Effector memory CD8-positive, alpha-beta T cell (primary cell): ENCODE data around the gene KLK3.

ENCODE experiments used
- ATAC-seq: fragments of 150-1000 bp; cut with Tn5 transposase; replicated peaks from 2 replicates; pipeline ENCODE4 v1.10.0; 2021; ENCODE audit warnings: mild to moderate bottlenecking, moderate library complexity
- DNase-seq, 3 experiments: peaks; one replicate each; pipeline ENCODE4 v3.0.0; 2021
- H3K27ac Mint-ChIP-seq, 2 donors: one replicate each; pipeline ENCODE4 v1.8.0; 2022; ENCODE audit warnings: mild to moderate bottlenecking in 2 of 2, mixed read lengths in 2 of 2, moderate library complexity in 2 of 2
- H3K27me3 Mint-ChIP-seq, 2 donors: one replicate each; pipeline ENCODE4 v1.8.0; 2022; ENCODE audit warnings: mixed read lengths in 2 of 2
- H3K36me3 Mint-ChIP-seq: one replicate; pipeline ENCODE4 v1.8.0; 2022; ENCODE audit warnings: mild to moderate bottlenecking, moderate library complexity, mixed read lengths; ENCODE audit not compliant: insufficient read depth
- H3K4me1 Mint-ChIP-seq, 2 donors: one replicate each; pipeline ENCODE4 v1.8.0; 2022; ENCODE audit warnings: low read depth in 2 of 2, mixed read lengths in 2 of 2
- H3K4me3 Mint-ChIP-seq, 2 donors: one replicate each; pipeline ENCODE4 v1.8.0; 2022; ENCODE audit warnings: mild to moderate bottlenecking in 2 of 2, mixed read lengths in 2 of 2, moderate library complexity in 2 of 2
- H3K9me3 Mint-ChIP-seq, 2 donors: one replicate each; pipeline ENCODE4 v1.8.0; 2022; ENCODE audit warnings: mixed read lengths in 2 of 2

The KLK3 gene

GRCh38 chr19:50858886-50859285, 4.2 kb downstream of the KLK3 start:
- H3K36me3 Mint-ChIP-seq, result no peaks in the 10 kb centered on the region
- no peak overlapping the region for H3K4me3 Mint-ChIP-seq
- peaks cover 80 to 82% of the 10 kb centered on the region in 2 donors for H3K27me3 Mint-ChIP-seq
- no peak overlapping the region for H3K27ac Mint-ChIP-seq
- no peak for ATAC-seq
- no peaks in the 10 kb centered on the region for H3K9me3 Mint-ChIP-seq
- no peak for DNase-seq
- no peaks in the 10 kb centered on the region for H3K4me1 Mint-ChIP-seq

DNA sequence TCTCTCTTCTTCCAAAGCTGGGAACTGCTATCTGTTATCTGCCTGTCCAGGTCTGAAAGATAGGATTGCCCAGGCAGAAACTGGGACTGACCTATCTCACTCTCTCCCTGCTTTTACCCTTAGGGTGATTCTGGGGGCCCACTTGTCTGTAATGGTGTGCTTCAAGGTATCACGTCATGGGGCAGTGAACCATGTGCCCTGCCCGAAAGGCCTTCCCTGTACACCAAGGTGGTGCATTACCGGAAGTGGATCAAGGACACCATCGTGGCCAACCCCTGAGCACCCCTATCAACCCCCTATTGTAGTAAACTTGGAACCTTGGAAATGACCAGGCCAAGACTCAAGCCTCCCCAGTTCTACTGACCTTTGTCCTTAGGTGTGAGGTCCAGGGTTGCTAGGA, 5.1 kb downstream of the KLK3 start:
- no peaks in the 10 kb centered on the region for H3K4me1 Mint-ChIP-seq
- no peaks in the 10 kb centered on the region for H3K36me3 Mint-ChIP-seq
- H3K27ac Mint-ChIP-seq, result no peak overlapping the region
- no peaks in the 10 kb centered on the region for H3K9me3 Mint-ChIP-seq
- peaks cover 73 to 75% of the 10 kb centered on the region in 2 donors for H3K27me3 Mint-ChIP-seq
- ATAC-seq, result no peak
- no peak overlapping the region for H3K4me3 Mint-ChIP-seq
- no peak for DNase-seq

- no peak for ATAC-seq
- no peak overlapping the region for H3K4me3 Mint-ChIP-seq
- H3K4me1 Mint-ChIP-seq, result no peaks in the 10 kb centered on the region
- no peaks in the 10 kb centered on the region for H3K9me3 Mint-ChIP-seq
- H3K36me3 Mint-ChIP-seq, result no peaks in the 10 kb centered on the region
- DNase-seq, result no peak
- H3K27me3 Mint-ChIP-seq, result peaks cover 64 to 73% of the 10 kb centered on the region in 2 donors
- no peak overlapping the region for H3K27ac Mint-ChIP-seq
These were observed 6.3 kb downstream of the KLK3 start for GRCh38 chr19:50861010-50861409.

DNA sequence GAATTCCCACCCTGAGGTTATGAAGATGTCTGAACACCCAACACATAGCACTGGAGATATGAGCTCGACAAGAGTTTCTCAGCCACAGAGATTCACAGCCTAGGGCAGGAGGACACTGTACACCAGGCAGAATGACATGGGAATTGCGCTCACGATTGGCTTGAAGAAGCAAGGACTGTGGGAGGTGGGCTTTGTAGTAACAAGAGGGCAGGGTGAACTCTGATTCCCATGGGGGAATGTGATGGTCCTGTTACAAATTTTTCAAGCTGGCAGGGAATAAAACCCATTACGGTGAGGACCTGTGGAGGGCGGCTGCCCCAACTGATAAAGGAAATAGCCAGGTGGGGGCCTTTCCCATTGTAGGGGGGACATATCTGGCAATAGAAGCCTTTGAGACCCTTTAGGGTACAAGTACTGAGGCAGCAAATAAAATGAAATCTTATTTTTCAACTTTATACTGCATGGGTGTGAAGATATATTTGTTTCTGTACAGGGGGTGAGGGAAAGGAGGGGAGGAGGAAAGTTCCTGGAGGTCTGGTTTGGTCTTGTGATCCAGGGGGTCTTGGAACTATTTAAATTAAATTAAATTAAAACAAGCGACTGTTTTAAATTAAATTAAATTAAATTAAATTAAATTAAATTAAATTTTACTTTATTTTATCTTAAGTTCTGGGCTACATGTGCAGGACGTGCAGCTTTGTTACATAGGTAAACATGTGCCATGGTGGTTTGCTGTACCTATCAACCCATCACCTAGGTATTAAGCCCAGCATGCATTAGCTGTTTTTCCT, 7.0 kb downstream of the KLK3 start:
- DNase-seq (no peak), ATAC-seq (no peak)
- Mint-ChIP-seq H3K4me3 (no peak overlapping the region), H3K36me3 (no peaks in the 10 kb centered on the region), H3K27me3 (peaks cover 64 to 73% of the 10 kb centered on the region in 2 donors), H3K27ac (no peak overlapping the region), H3K9me3 (no peaks in the 10 kb centered on the region), H3K4me1 (no peaks in the 10 kb centered on the region)

DNA sequence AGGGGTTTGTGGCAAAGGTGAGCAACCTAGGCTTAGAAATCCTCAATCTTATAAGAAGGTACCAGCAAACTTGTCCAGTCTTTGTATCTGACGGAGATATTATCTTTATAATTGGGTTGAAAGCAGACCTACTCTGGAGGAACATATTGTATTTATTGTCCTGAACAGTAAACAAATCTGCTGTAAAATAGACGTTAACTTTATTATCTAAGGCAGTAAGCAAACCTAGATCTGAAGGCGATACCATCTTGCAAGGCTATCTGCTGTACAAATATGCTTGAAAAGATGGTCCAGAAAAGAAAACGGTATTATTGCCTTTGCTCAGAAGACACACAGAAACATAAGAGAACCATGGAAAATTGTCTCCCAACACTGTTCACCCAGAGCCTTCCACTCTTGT, 14.8 kb downstream of the KLK3 start:
- H3K27me3 Mint-ChIP-seq, result peaks cover 52 to 61% of the 10 kb centered on the region in 2 donors
- DNase-seq, result no peak
- no peak for ATAC-seq
- H3K4me3 Mint-ChIP-seq, result no peak overlapping the region
- no peaks in the 10 kb centered on the region for H3K9me3 Mint-ChIP-seq
- H3K27ac Mint-ChIP-seq, result no peak overlapping the region
- peaks cover 3% of the 10 kb centered on the region for H3K36me3 Mint-ChIP-seq
- H3K4me1 Mint-ChIP-seq, result no peaks in the 10 kb centered on the region

- Mint-ChIP-seq H3K27me3 (peaks cover 43 to 61% of the 10 kb centered on the region in 2 donors), H3K4me3 (no peak overlapping the region), H3K27ac (no peak overlapping the region), H3K4me1 (no peaks in the 10 kb centered on the region), H3K36me3 (peaks cover 3% of the 10 kb centered on the region), H3K9me3 (no peaks in the 10 kb centered on the region)
- DNase-seq (no peak), ATAC-seq (no peak)
These were observed 15.8 kb downstream of the KLK3 start for GRCh38 chr19:50870417-50871089.

GRCh38 chr19:50873056-50873455, 18.3 kb downstream of the KLK3 start, which contains the start of gene KLK2:
KLK2 (plus strand) TSS chr19:50873439; CDS start chr19:50873474, 35 bp downstream.
- no peaks in the 10 kb centered on the region for H3K9me3 Mint-ChIP-seq
- no peak within 1 kb of the TSS for H3K27ac Mint-ChIP-seq
- DNase-seq (no peak), ATAC-seq (no peak)
- peaks cover 26 to 44% of the 10 kb centered on the region in 2 donors for H3K27me3 Mint-ChIP-seq
- no peak within 1 kb of the TSS for H3K4me3 Mint-ChIP-seq
- H3K36me3 Mint-ChIP-seq, result peaks cover 3% of the 10 kb centered on the region
- H3K4me1 Mint-ChIP-seq, result no peaks in the 10 kb centered on the region

DNA sequence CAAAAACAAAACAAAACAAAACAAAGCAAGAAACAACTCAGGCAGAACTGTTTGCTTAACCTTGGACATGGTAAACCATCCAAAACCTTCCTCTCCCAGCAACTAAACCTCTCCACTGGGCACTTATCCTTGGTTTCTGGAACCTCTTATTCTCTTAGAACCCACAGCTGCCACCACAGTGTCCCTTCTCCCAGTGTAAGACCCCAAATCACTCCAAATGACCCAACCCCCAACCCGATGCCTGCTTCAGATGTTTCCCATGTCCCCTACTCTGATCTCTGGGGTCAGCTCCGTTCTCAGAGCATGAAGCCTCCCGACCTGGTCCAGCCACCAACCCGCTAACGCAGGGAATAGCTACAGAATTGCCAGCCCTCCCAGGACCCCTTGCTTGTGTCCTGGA, 19.5 kb downstream of the KLK3 start:
- H3K27me3 Mint-ChIP-seq, result peaks cover 26 to 45% of the 10 kb centered on the region in 2 donors
- no peak overlapping the region for H3K27ac Mint-ChIP-seq
- ATAC-seq, result no peak
- H3K36me3 Mint-ChIP-seq, result peaks cover 3% of the 10 kb centered on the region
- H3K4me3 Mint-ChIP-seq, result no peak overlapping the region
- no peaks in the 10 kb centered on the region for H3K4me1 Mint-ChIP-seq
- no peaks in the 10 kb centered on the region for H3K9me3 Mint-ChIP-seq
- no peak for DNase-seq

DNA sequence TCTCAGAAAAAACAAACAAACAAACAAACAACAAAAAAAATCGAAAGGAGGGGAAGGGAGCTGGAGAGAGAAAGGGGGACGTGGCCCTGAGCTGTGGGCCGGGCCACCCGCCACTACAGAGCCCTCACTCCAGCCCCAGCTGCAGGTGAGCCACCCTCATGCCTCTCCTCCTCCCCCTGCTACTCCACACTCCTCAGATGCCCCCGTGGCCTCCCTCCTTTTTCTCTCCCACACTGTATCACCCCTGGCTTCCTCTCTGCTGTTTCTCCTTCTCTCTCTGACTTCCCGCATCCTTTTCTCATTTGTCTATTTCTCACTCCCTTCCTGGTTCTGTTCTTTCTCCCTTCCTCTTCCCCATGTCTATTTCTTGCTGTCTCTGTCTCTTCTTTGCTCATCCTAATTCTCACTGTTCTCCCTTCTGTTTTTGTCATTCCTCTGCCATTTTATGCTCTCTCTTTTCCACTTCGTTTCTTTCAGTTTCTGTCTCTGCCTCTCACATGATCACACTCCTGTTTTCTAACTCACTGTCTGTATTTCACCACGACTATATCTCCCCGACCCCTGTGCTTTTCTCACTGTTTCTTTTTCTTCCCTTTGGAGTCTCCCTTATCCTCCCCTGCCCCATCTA, 21.2 kb downstream of the KLK3 start:
- DNase-seq (no peak), ATAC-seq (no peak)
- H3K27me3 Mint-ChIP-seq, result peaks cover 39 to 45% of the 10 kb centered on the region in 2 donors
- H3K4me1 Mint-ChIP-seq, result no peaks in the 10 kb centered on the region
- H3K36me3 Mint-ChIP-seq, result peaks cover 3% of the 10 kb centered on the region
- no peak overlapping the region for H3K4me3 Mint-ChIP-seq
- H3K27ac Mint-ChIP-seq, result no peak overlapping the region
- no peaks in the 10 kb centered on the region for H3K9me3 Mint-ChIP-seq

- no peak overlapping the region for H3K27ac Mint-ChIP-seq
- peaks cover 3% of the 10 kb centered on the region for H3K36me3 Mint-ChIP-seq
- no peaks in the 10 kb centered on the region for H3K9me3 Mint-ChIP-seq
- H3K4me1 Mint-ChIP-seq, result no peaks in the 10 kb centered on the region
- ATAC-seq (no peak), DNase-seq (no peak)
- peaks cover 39 to 45% of the 10 kb centered on the region in 2 donors for H3K27me3 Mint-ChIP-seq
- H3K4me3 Mint-ChIP-seq, result no peak overlapping the region
These were observed 21.7 kb downstream of the KLK3 start for GRCh38 chr19:50876456-50876855.

GRCh38 chr19:50877338-50877737, 22.6 kb downstream of the KLK3 start:
- no peak overlapping the region for H3K4me3 Mint-ChIP-seq
- no peaks in the 10 kb centered on the region for H3K4me1 Mint-ChIP-seq
- no peak for ATAC-seq
- H3K27ac Mint-ChIP-seq, result no peak overlapping the region
- peaks cover 3% of the 10 kb centered on the region for H3K36me3 Mint-ChIP-seq
- no peaks in the 10 kb centered on the region for H3K9me3 Mint-ChIP-seq
- peaks cover 42 to 46% of the 10 kb centered on the region in 2 donors for H3K27me3 Mint-ChIP-seq
- no peak for DNase-seq

- DNase-seq (no peak), ATAC-seq (no peak)
- H3K36me3 Mint-ChIP-seq, result no peaks in the 10 kb centered on the region
- H3K4me3 Mint-ChIP-seq, result no peak overlapping the region
- peaks cover 51 to 53% of the 10 kb centered on the region in 2 donors for H3K27me3 Mint-ChIP-seq
- H3K9me3 Mint-ChIP-seq, result no peaks in the 10 kb centered on the region
- H3K27ac Mint-ChIP-seq, result no peak overlapping the region
- H3K4me1 Mint-ChIP-seq, result no peaks in the 10 kb centered on the region
These were observed 24.1 kb downstream of the KLK3 start for GRCh38 chr19:50878851-50879250.

GRCh38 chr19:50880241-50880640, 25.5 kb downstream of the KLK3 start:
- no peaks in the 10 kb centered on the region for H3K36me3 Mint-ChIP-seq
- ATAC-seq, result no peak
- no peaks in the 10 kb centered on the region for H3K4me1 Mint-ChIP-seq
- peaks cover 61 to 62% of the 10 kb centered on the region in 2 donors for H3K27me3 Mint-ChIP-seq
- no peak overlapping the region for H3K27ac Mint-ChIP-seq
- DNase-seq, result no peak
- no peaks in the 10 kb centered on the region for H3K9me3 Mint-ChIP-seq
- no peak overlapping the region for H3K4me3 Mint-ChIP-seq

- Mint-ChIP-seq H3K36me3 (no peaks in the 10 kb centered on the region), H3K4me1 (no peaks in the 10 kb centered on the region), H3K9me3 (no peaks in the 10 kb centered on the region), H3K4me3 (no peak overlapping the region), H3K27ac (no peak overlapping the region), H3K27me3 (peaks cover 79 to 82% of the 10 kb centered on the region in 2 donors)
- DNase-seq (no peak), ATAC-seq (no peak)
These were observed 27.5 kb downstream of the KLK3 start for GRCh38 chr19:50882188-50882587.
